ENCODE measurements around the gene SLC22A2. TPM values are rescaled to one million over a fixed set of nuclear protein-coding genes. Genes with fewer than 3 reads are reported as not detected.

SLC22A2 gene
- total RNA-seq, 1 experiment from 2014 or later: 0.96 TPM

- H3K36me3 Mint-ChIP-seq: no peaks in the 10 kb centered on the region
- DNase-seq (ENCODE audit: low spot score): no peak
- TF ChIP-seq, protein P1, sequence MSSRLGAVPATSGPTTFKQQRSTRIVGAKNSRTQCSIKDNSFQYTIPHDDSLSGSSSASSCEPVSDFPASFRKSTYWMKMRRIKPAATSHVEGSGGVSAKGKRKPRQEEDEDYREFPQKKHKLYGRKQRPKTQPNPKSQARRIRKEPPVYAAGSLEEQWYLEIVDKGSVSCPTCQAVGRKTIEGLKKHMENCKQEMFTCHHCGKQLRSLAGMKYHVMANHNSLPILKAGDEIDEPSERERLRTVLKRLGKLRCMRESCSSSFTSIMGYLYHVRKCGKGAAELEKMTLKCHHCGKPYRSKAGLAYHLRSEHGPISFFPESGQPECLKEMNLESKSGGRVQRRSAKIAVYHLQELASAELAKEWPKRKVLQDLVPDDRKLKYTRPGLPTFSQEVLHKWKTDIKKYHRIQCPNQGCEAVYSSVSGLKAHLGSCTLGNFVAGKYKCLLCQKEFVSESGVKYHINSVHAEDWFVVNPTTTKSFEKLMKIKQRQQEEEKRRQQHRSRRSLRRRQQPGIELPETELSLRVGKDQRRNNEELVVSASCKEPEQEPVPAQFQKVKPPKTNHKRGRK (CRISPR knock-in tag; IDR thresholded peaks at IDR 0.05; ENCODE audit: borderline replicate concordance): no peak
- TF ChIP-seq ELF4 (CRISPR knock-in tag; IDR thresholded peaks at IDR 0.05; ENCODE audit: low read depth): no peak
- no peak for TF ChIP-seq OVOL2 (CRISPR knock-in tag; IDR thresholded peaks at IDR 0.05; ENCODE audit: borderline replicate concordance)
- TF ChIP-seq JAZF1 (CRISPR knock-in tag; IDR thresholded peaks at IDR 0.05): no peak
- no peak for TF ChIP-seq NFATC4 (CRISPR knock-in tag; IDR thresholded peaks at IDR 0.05)
- no peak for TF ChIP-seq CBFB (CRISPR knock-in tag; IDR thresholded peaks at IDR 0.05; ENCODE audit: low read depth)
- TF ChIP-seq, protein P2, sequence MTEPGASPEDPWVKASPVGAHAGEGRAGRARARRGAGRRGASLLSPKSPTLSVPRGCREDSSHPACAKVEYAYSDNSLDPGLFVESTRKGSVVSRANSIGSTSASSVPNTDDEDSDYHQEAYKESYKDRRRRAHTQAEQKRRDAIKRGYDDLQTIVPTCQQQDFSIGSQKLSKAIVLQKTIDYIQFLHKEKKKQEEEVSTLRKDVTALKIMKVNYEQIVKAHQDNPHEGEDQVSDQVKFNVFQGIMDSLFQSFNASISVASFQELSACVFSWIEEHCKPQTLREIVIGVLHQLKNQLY (CRISPR knock-in tag; IDR thresholded peaks at IDR 0.05): no peak
- no peak for TF ChIP-seq KAT7 (CRISPR knock-in tag; IDR thresholded peaks at IDR 0.05; ENCODE audit: borderline replicate concordance)
- TF ChIP-seq MXD4 (CRISPR knock-in tag; IDR thresholded peaks at IDR 0.05; ENCODE audit: borderline replicate concordance): no peak
- TF ChIP-seq PRDM15 (CRISPR knock-in tag; IDR thresholded peaks at IDR 0.05): no peak
- no peak for TF ChIP-seq AR (CRISPR knock-in tag; IDR thresholded peaks at IDR 0.05)
- TF ChIP-seq ATF1 (CRISPR knock-in tag; IDR thresholded peaks at IDR 0.05): no peak
- TF ChIP-seq ZBTB21 (CRISPR knock-in tag; IDR thresholded peaks at IDR 0.05; ENCODE audit: borderline replicate concordance): no peak
- TF ChIP-seq, protein P3, sequence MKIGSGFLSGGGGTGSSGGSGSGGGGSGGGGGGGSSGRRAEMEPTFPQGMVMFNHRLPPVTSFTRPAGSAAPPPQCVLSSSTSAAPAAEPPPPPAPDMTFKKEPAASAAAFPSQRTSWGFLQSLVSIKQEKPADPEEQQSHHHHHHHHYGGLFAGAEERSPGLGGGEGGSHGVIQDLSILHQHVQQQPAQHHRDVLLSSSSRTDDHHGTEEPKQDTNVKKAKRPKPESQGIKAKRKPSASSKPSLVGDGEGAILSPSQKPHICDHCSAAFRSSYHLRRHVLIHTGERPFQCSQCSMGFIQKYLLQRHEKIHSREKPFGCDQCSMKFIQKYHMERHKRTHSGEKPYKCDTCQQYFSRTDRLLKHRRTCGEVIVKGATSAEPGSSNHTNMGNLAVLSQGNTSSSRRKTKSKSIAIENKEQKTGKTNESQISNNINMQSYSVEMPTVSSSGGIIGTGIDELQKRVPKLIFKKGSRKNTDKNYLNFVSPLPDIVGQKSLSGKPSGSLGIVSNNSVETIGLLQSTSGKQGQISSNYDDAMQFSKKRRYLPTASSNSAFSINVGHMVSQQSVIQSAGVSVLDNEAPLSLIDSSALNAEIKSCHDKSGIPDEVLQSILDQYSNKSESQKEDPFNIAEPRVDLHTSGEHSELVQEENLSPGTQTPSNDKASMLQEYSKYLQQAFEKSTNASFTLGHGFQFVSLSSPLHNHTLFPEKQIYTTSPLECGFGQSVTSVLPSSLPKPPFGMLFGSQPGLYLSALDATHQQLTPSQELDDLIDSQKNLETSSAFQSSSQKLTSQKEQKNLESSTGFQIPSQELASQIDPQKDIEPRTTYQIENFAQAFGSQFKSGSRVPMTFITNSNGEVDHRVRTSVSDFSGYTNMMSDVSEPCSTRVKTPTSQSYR (CRISPR knock-in tag; IDR thresholded peaks at IDR 0.05): no peak
- TF ChIP-seq CDX4 (CRISPR knock-in tag; IDR thresholded peaks at IDR 0.05; ENCODE audit: borderline replicate concordance): no peak
- TF ChIP-seq TCF7 (CRISPR knock-in tag; IDR thresholded peaks at IDR 0.05; ENCODE audit: low read depth): no peak
- no peak for TF ChIP-seq RELA (CRISPR knock-in tag; IDR thresholded peaks at IDR 0.05; ENCODE audit: borderline replicate concordance)
- TF ChIP-seq SMAD4 (CRISPR knock-in tag; IDR thresholded peaks at IDR 0.05): no peak
- TF ChIP-seq FOXP1 (CRISPR knock-in tag; IDR thresholded peaks at IDR 0.05; ENCODE audit: borderline replicate concordance): no peak
- TF ChIP-seq NFYB (CRISPR knock-in tag; conservative IDR thresholded peaks at IDR 0.05; ENCODE audit: low read depth): no peak
- POLR2A ChIA-PET: no interaction called here
- no peak overlapping the region for H3K27ac Mint-ChIP-seq
- CTCF ChIA-PET: no interaction called here
- H3K27me3 Mint-ChIP-seq (ENCODE audit: low read depth): peaks cover 2% of the 10 kb centered on the region
- no peak for ATAC-seq
- no peaks in the 10 kb centered on the region for H3K9me3 Mint-ChIP-seq
- H3K4me1 Mint-ChIP-seq: peaks cover 15% of the 10 kb centered on the region
- H3K4me3 Mint-ChIP-seq: no peak overlapping the region
These were observed 7.4 kb upstream of the SLC22A2 start for GRCh38 chr6:160265869-160266476.
